H1 (cell line): Measurements from ENCODE around the gene HINT1. TPM values are rescaled to one million over a fixed set of nuclear protein-coding genes. Genes with fewer than 3 reads are reported as not detected.

ENCODE experiments used
- CTCF ChIA-PET: fragments of 300-600 bp; sonication (Branson Sonifier 250); formaldehyde crosslinking; loops from one replicate; lab custom pipeline; 2021; ENCODE audit not compliant: partially characterized antibody; lab: Charles Lee
- POLR2A ChIA-PET: fragments of 300-600 bp; sonication (Branson Sonifier 250); formaldehyde crosslinking; loops from one replicate; lab custom pipeline; 2021; ENCODE audit warnings: inconsistent platforms; ENCODE audit not compliant: partially characterized antibody; lab: Charles Lee
- DNase-seq, 2 experiments: peaks; one replicate each; pipeline versions ENCODE4 v3.0.0 to v3.0.0-alpha.2; 2010 to 2022; ENCODE audit warnings: low spot score in 2 of 2, low read depth in 1 of 2, mixed read lengths in 1 of 2
- FAIRE-seq: peaks from 2 replicates; lab custom pipeline; 2011; peaks lifted over from hg19 to GRCh38; lab: Jason Lieb, UNC
- H2AFZ ChIP-seq: 2 replicates; pipeline ENCODE4 v1.8.1; 2012; ENCODE audit warnings: low read length, inconsistent platforms
- H2AK5ac ChIP-seq: 2 replicates; pipeline ENCODE4 v1.6.1; 2013; ENCODE audit warnings: low read depth, low read length
- H2BK120ac ChIP-seq: replicated peaks from 2 replicates; pipeline ENCODE3; 2013; ENCODE audit warnings: low read depth, low read length, inconsistent platforms
- H2BK12ac ChIP-seq: 2 replicates; pipeline ENCODE4 v1.6.1; 2013; ENCODE audit warnings: low read depth, low read length
- H2BK15ac ChIP-seq: 2 replicates; pipeline ENCODE4 v1.6.1; 2013; ENCODE audit warnings: low read length
- H2BK20ac ChIP-seq: 2 replicates; pipeline ENCODE4 v1.6.1; 2013; ENCODE audit warnings: low read length
- H2BK5ac ChIP-seq: 2 replicates; pipeline ENCODE4 v1.6.1; 2013; ENCODE audit warnings: low read depth, low read length
- H3K14ac ChIP-seq: 2 replicates; pipeline ENCODE4 v1.6.1; 2013; ENCODE audit warnings: inconsistent platforms; ENCODE audit not compliant: insufficient read length
- H3K18ac ChIP-seq: 2 replicates; pipeline ENCODE4 v1.6.1; 2013; ENCODE audit warnings: low read length; ENCODE audit errors: extremely low read depth
- H3K23ac ChIP-seq: 2 replicates; pipeline ENCODE4 v1.6.1; 2013; ENCODE audit warnings: inconsistent platforms; ENCODE audit not compliant: insufficient read length
- H3K23me2 ChIP-seq: 2 replicates; pipeline ENCODE4 v1.6.1; 2013; ENCODE audit warnings: low read depth, low read length
- H3K27ac ChIP-seq: 2 replicates; pipeline ENCODE4 v1.6.1; 2011; ENCODE audit warnings: low read depth, low read length, inconsistent platforms
- H3K27me3 ChIP-seq, 4 experiments: replicated peaks in 1 of 4; 1 replicate in 1 of 4; 2 replicates in 3 of 4; pipeline versions ENCODE4 v1.6.1 to v1.8.1; 2011 to 2013; ENCODE audit warnings: low read length in 3 of 4, mild to moderate bottlenecking in 3 of 4, inconsistent platforms in 2 of 4, mixed read lengths in 2 of 4, moderate library complexity in 1 of 4; ENCODE audit not compliant: control insufficient read depth in 3 of 4, insufficient read depth in 3 of 4; ENCODE audit errors: extremely low read depth in 1 of 4
- H3K36me3 ChIP-seq, 4 experiments: 2 replicates each; pipeline versions ENCODE4 v1.6.1 to v1.8.1; 2011 to 2013; ENCODE audit warnings: mild to moderate bottlenecking in 4 of 4, low read length in 3 of 4, moderate library complexity in 2 of 4, control low read depth in 1 of 4, inconsistent platforms in 1 of 4; ENCODE audit not compliant: insufficient read depth in 4 of 4, control insufficient read depth in 2 of 4
- H3K4ac ChIP-seq: replicated peaks from 2 replicates; pipeline ENCODE3; 2013; ENCODE audit warnings: low read length, low read depth, mixed read lengths, inconsistent platforms; ENCODE audit not compliant: insufficient read length
- H3K4me1 ChIP-seq, 4 experiments: replicated peaks in 1 of 4; 1 replicate in 1 of 4; 2 replicates in 3 of 4; pipeline versions ENCODE4 v1.6.1 to v1.8.1; 2011 to 2013; ENCODE audit warnings: low read length in 3 of 4, inconsistent platforms in 2 of 4, mixed read lengths in 1 of 4; ENCODE audit not compliant: insufficient read depth in 4 of 4, control insufficient read depth in 3 of 4
- H3K4me2 ChIP-seq, 2 experiments: 2 replicates each; pipeline versions ENCODE4 v1.6.1 to v1.8.1; 2011 to 2013; ENCODE audit warnings: low read depth in 2 of 2, low read length in 2 of 2, control low read depth in 1 of 2, inconsistent platforms in 1 of 2, mild to moderate bottlenecking in 1 of 2; ENCODE audit not compliant: insufficient read depth in 1 of 2
- H3K4me3 ChIP-seq, 4 experiments: fragments of 200-600, 300-600 bp in 1 of 4; sonication (generic), shearing (Covaris generic), sonication (Bioruptor Twin) in 1 of 4; 2 replicates each; pipeline versions ENCODE4 v1.5.1 to v1.8.1; 2011 to 2016; ENCODE audit warnings: low read length in 4 of 4, low read depth in 3 of 4, control low read depth in 2 of 4, inconsistent platforms in 2 of 4, mild to moderate bottlenecking in 2 of 4, mixed read lengths in 1 of 4, moderate library complexity in 1 of 4; ENCODE audit not compliant: insufficient read depth in 2 of 4; ENCODE audit errors: extremely low read depth in 1 of 4
- H3K56ac ChIP-seq: replicated peaks from 2 replicates; pipeline ENCODE3; 2013; ENCODE audit warnings: low read depth, mild to moderate bottlenecking, mixed read lengths, low read length, inconsistent platforms; ENCODE audit not compliant: insufficient read length
- H3K79me1 ChIP-seq: 2 replicates; pipeline ENCODE4 v1.6.1; 2013; ENCODE audit warnings: low read depth, low read length, control low read depth
- H3K79me2 ChIP-seq, 2 experiments: 2 replicates each; pipeline versions ENCODE4 v1.6.1 to v1.8.1; 2012 to 2013; ENCODE audit warnings: low read length in 2 of 2, mild to moderate bottlenecking in 2 of 2, inconsistent platforms in 1 of 2; ENCODE audit not compliant: insufficient read depth in 2 of 2, control insufficient read depth in 1 of 2
- H3K9ac ChIP-seq, 4 experiments: replicated peaks in 1 of 4; 1 replicate in 1 of 4; 2 replicates in 3 of 4; pipeline versions ENCODE4 v1.6.1 to v1.8.1; 2011 to 2013; ENCODE audit warnings: low read depth in 3 of 4, low read length in 3 of 4, control low read depth in 2 of 4, mild to moderate bottlenecking in 2 of 4, moderate library complexity in 2 of 4, inconsistent platforms in 1 of 4; ENCODE audit errors: extremely low read depth in 1 of 4
- H3K9me3 ChIP-seq, 2 experiments: 2 replicates each; pipeline versions ENCODE4 v1.6.1 to v1.8.1; 2012 to 2013; ENCODE audit warnings: mild to moderate bottlenecking in 2 of 2, moderate library complexity in 2 of 2, control low read depth in 1 of 2, inconsistent platforms in 1 of 2, low read depth in 1 of 2, low read length in 1 of 2, mixed read lengths in 1 of 2; ENCODE audit not compliant: insufficient read depth in 2 of 2
- H4K20me1 ChIP-seq, 2 experiments: replicated peaks in 1 of 2; 2 replicates each; pipeline versions ENCODE3 to v1.8.1; 2011 to 2013; ENCODE audit warnings: inconsistent platforms in 2 of 2, low read length in 2 of 2, mild to moderate bottlenecking in 1 of 2; ENCODE audit not compliant: insufficient read depth in 2 of 2, control insufficient read depth in 1 of 2
- H4K5ac ChIP-seq: 2 replicates; pipeline ENCODE4 v1.6.1; 2013; ENCODE audit warnings: low read length, low read depth, mixed read lengths, inconsistent platforms; ENCODE audit not compliant: insufficient read length
- H4K8ac ChIP-seq: 2 replicates; pipeline ENCODE4 v1.8.0; 2013; ENCODE audit warnings: mild to moderate bottlenecking, moderate library complexity, low read length, inconsistent platforms; ENCODE audit not compliant: insufficient read depth; ENCODE audit errors: extremely low read depth
- H4K91ac ChIP-seq: replicated peaks from 2 replicates; pipeline ENCODE3; 2013; ENCODE audit warnings: low read length, mixed read lengths, inconsistent platforms; ENCODE audit not compliant: insufficient read length
- BRCA1 ChIP-seq: IDR thresholded peaks from 2 replicates; pipeline ENCODE4 v1.6.1; 2012; ENCODE audit warnings: low read depth, low read length, improper control_type of control experiment
- EP300 ChIP-seq, 2 experiments: IDR thresholded peaks; 1 replicate in 1 of 2; 2 replicates in 1 of 2; pipeline ENCODE4 v1.6.1; 2011 to 2012; ENCODE audit warnings: low read depth in 2 of 2, low read length in 2 of 2, mild to moderate bottlenecking in 2 of 2, borderline replicate concordance in 1 of 2, inconsistent platforms in 1 of 2, moderate library complexity in 1 of 2
- EZH2 ChIP-seq: fragments of 200-600 bp; sonication (generic); IDR thresholded peaks from 2 replicates; pipeline ENCODE4 v1.7.1; 2012; ENCODE audit warnings: low read depth, mild to moderate bottlenecking, moderate library complexity, low read length, inconsistent platforms; ENCODE audit not compliant: severe bottlenecking
- GABPA ChIP-seq: IDR thresholded peaks from 2 replicates; pipeline ENCODE4 v1.6.1; 2011; ENCODE audit warnings: mild to moderate bottlenecking, low read length, moderate library complexity, borderline replicate concordance; ENCODE audit not compliant: insufficient read depth
- JUND ChIP-seq: IDR thresholded peaks from 2 replicates; pipeline ENCODE4 v1.6.1; 2011; ENCODE audit warnings: mild to moderate bottlenecking, improper control_type of control experiment, low read length
- RFX5 ChIP-seq: IDR thresholded peaks from 2 replicates; pipeline ENCODE4 v1.6.1; 2011; ENCODE audit warnings: low read depth, low read length, improper control_type of control experiment, borderline replicate concordance
- SAP30 ChIP-seq: fragments of 300-600 bp; sonication (generic); IDR thresholded peaks from 2 replicates; pipeline ENCODE4 v1.7.1; 2012; ENCODE audit warnings: low read length, moderate library complexity, mild to moderate bottlenecking, inconsistent platforms; ENCODE audit not compliant: insufficient read depth, insufficient replicate concordance
- TEAD4 ChIP-seq: IDR thresholded peaks from 2 replicates; pipeline ENCODE4 v1.6.1; 2012; ENCODE audit warnings: low read depth, low read length, inconsistent platforms, mixed read lengths
- WGBS, 2 experiments: shearing (Covaris generic) in 1 of 2; methylation state at CpG; one replicate each; pipeline versions ENCODE4 v1.1.6 to v1.1.7; 2013 to 2015; ENCODE audit warnings: low lambda C conversion rate in 2 of 2, mixed read lengths in 2 of 2, inconsistent platforms in 1 of 2, low coverage in 1 of 2, missing lambda C conversion rate in 1 of 2; ENCODE audit not compliant: insufficient replicate concordance in 2 of 2, insufficient coverage in 1 of 2, insufficient read length in 1 of 2; ENCODE audit errors: extremely low coverage in 1 of 2, missing lambda C conversion rate in 1 of 2; 5-methylcytosine and 5-hydroxymethylcytosine counted together
- polyA plus RNA-seq, 7 experiments: library from polyadenylated mRNA; depleted of rRNA in 3 of 7; stranded (reverse) in 5 of 7; unstranded in 2 of 7; fragments of >200 nt in 5 of 7; fragments of 200-250 nt in 2 of 7; gene quantifications; 1 replicate in 5 of 7; 2 replicates in 1 of 7; 4 replicates in 1 of 7; pipeline versions ENCODE4 v1.2.1 to v1.2.3, GENCODE V29; 2011 to 2013; ENCODE audit warnings: missing spikeins in 2 of 7, mixed read lengths in 2 of 7
- total RNA-seq: library from RNA; stranded (reverse); fragmentation: NEBNext Ultra II Directional; extraction: Animal tissue kit (Norgen Biotek cat#: 25700); gene quantifications from 2 replicates; pipeline ENCODE4 v1.2.1, GENCODE V29; 2021
- TF ChIP-seq, protein P1 (sequence below), 3 experiments: IDR thresholded peaks; 1 replicate in 2 of 3; 2 replicates in 1 of 3; pipeline versions ENCODE4 v1.5.1 to v1.6.1; 2011; ENCODE audit warnings: low read length in 3 of 3, mild to moderate bottlenecking in 3 of 3, inconsistent platforms in 2 of 3, low read depth in 1 of 3, moderate library complexity in 1 of 3; ENCODE audit not compliant: insufficient read depth in 1 of 3; ENCODE audit errors: control extremely low read depth in 1 of 3

Gene HINT1
- total and polyA plus RNA-seq, 2 of the 8 experiments (the other 6 are each of a cell fraction or from before 2014, with no cell fraction given): 230 to 479 TPM

DNA sequence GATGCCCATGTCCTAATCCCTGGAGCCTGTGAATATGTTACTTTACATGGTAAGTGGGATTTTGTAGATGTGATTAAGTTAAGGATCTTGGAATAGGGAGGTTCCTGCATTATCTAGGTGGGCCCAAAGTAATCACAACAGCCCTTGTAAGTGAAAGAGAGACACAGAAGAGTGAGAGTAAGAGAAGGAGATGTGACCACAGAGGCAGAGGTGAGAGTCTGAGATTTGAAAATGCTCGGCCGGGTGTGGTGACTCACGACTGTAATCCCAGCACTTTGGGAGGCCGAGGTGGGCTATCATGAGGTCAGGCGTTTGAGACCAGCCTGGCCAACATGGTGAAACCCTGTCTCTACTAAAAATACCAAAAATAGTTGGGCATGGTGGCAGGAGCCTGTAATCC, 2.6 kb upstream of the HINT1 start:
- H3K23me2 ChIP-seq: peaks cover 8% of the 10 kb centered on the region
- peaks cover 0 to 21% of the 10 kb centered on the region in 2 experiments; a peak in 2 of 4 replicates for H3K79me2 ChIP-seq
- H4K91ac ChIP-seq: no peak overlapping the region
- H4K8ac ChIP-seq: no peak overlapping the region
- no peak overlapping the region for H3K23ac ChIP-seq
- peaks cover 0 to 2% (median 0%) of the 10 kb centered on the region in 4 experiments; a peak in 1 of 8 replicates for H3K36me3 ChIP-seq
- no peak overlapping the region for H2BK12ac ChIP-seq
- no peak overlapping the region for H3K56ac ChIP-seq
- no peak overlapping the region for H3K4me2 ChIP-seq
- no peak overlapping the region for H2BK20ac ChIP-seq
- no peaks in the 10 kb centered on the region for H3K27me3 ChIP-seq
- H2BK120ac ChIP-seq: no peak overlapping the region
- no peaks in the 10 kb centered on the region for H4K20me1 ChIP-seq
- no peak for FAIRE-seq
- H3K9me3 ChIP-seq: no peaks in the 10 kb centered on the region
- ChIA-PET POLR2A (no interaction called here), CTCF (interaction anchor here (0.5 to 2.7 kb wide), 2 partner anchors 77 to 215 kb away, joined by 4 to 8 read pairs; no protein-coding TSS in a partner anchor)
- H3K4me1 ChIP-seq: peaks cover 0 to 2% (median under 1%) of the 10 kb centered on the region in 4 experiments; a peak in 1 of 7 replicates
- H3K18ac ChIP-seq: no peak overlapping the region
- no peaks in the 10 kb centered on the region; the same call in 1 of the 2 replicates for H3K79me1 ChIP-seq
- H2BK5ac ChIP-seq: no peak overlapping the region
- no peak overlapping the region for H3K9ac ChIP-seq
- no peak overlapping the region for H2AK5ac ChIP-seq
- no peak overlapping the region for H3K27ac ChIP-seq
- H4K5ac ChIP-seq: no peak overlapping the region
- no peak for DNase-seq
- H3K4me3 ChIP-seq: no peak overlapping the region
- no peak overlapping the region for H2AFZ ChIP-seq
- no peak overlapping the region for H2BK15ac ChIP-seq
- no peak overlapping the region for H3K4ac ChIP-seq
- no peak overlapping the region for H3K14ac ChIP-seq
- 95% methylated on average over 5 of the region's 5 CpGs; no CpG with 5 or more reads in 1 of the 2 experiments for WGBS, 2 experiments
- TF ChIP-seq EZH2: no peak
- TF ChIP-seq, protein P1, sequence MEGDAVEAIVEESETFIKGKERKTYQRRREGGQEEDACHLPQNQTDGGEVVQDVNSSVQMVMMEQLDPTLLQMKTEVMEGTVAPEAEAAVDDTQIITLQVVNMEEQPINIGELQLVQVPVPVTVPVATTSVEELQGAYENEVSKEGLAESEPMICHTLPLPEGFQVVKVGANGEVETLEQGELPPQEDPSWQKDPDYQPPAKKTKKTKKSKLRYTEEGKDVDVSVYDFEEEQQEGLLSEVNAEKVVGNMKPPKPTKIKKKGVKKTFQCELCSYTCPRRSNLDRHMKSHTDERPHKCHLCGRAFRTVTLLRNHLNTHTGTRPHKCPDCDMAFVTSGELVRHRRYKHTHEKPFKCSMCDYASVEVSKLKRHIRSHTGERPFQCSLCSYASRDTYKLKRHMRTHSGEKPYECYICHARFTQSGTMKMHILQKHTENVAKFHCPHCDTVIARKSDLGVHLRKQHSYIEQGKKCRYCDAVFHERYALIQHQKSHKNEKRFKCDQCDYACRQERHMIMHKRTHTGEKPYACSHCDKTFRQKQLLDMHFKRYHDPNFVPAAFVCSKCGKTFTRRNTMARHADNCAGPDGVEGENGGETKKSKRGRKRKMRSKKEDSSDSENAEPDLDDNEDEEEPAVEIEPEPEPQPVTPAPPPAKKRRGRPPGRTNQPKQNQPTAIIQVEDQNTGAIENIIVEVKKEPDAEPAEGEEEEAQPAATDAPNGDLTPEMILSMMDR (IDR thresholded peaks at IDR 0.05; ENCODE audit: control extremely low read depth in 1 of 3, insufficient read depth in 1 of 3, low read depth in 1 of 3, low read length in 3 of 3): no peak
- no peak for TF ChIP-seq GABPA
- no peak for TF ChIP-seq EP300 (IDR thresholded peaks at IDR 0.05; ENCODE audit: borderline replicate concordance in 1 of 2, low read depth in 2 of 2, low read length in 2 of 2)
- no peak for TF ChIP-seq RFX5
- no peak for TF ChIP-seq SAP30
- no peak for TF ChIP-seq BRCA1
- TF ChIP-seq TEAD4: no peak
- no peak for TF ChIP-seq JUND
